SHP77 treated with DMSO at 0.1 percent for 48 hours (cell line): ENCODE results near the gene F2R.
"Not testable (repeated sequence)": the region's sequence is repeated elsewhere in the genome, so short reads cannot be mapped to it uniquely, and the experiment has no call there.

Experiments
- DNase-seq: peaks from one replicate; lab custom pipeline; 2025; lab: John Stamatoyannopoulos, UW

F2R gene

DNA sequence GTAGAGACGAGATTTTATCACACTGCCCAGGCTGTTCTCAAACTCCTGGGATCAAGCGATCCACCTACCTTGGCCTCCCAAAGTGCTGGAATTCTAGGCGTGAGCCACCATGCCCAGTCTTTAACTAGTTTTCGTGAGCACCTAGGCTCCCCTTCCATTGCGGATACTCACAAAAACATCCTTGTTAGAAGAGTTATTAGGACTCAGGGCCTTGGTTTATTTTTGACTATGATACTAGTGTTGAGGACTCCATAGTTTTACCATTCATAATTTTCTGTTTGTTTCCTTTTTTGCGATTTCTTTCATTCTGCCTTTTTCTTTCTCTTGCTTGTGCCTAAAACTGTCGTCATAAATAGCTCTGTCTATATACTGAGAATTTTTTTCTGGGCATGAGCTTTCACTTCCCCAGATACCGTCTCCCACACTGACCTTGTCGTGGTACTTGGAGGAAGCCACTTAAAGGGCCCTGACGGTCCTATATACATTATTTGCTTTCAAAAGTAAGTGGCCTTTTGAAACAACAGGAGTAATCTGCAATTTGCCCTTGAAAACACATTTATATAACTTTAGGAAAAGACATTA is 5.2 kb downstream of the F2R start:
- no peak for DNase-seq

DNA sequence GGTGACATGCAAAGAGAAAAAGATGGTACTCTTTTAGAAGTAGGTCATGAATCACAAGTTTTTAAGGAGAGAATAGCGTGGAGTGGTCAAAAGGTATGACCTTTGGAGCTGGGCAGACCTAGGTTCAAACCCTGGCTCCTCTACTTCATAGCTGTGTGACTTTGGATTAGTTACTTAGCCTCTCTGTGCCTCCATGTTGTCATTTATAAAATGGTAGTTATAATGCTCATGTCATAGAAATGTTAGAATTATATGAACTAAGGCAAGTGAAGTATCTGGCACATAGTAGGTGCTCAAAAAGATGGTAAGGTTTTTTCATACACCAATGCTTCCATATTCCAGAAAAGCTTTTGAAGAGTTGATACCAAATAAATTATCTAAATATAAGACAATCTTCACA is 7.3 kb downstream of the F2R start:
- no peak for DNase-seq

DNA sequence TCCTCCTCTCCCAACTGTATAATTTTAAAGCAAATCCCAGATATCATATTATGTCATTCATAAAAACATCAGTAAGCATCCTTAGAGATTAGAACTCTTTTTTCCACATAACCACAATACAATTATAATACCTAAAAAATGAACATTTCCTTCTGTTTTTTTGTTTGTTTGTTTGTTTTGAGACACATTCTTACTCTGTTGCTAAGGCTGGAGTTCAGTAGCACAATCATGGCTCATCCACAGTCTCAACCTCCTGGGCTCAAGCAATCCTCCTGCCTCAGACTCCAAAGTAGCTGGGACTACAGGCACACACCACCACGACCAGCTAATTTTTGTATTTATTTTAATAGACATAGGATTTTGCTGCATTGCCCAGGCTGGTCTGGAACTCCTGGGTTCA is 8.0 kb downstream of the F2R start:
- no peak for DNase-seq

DNA sequence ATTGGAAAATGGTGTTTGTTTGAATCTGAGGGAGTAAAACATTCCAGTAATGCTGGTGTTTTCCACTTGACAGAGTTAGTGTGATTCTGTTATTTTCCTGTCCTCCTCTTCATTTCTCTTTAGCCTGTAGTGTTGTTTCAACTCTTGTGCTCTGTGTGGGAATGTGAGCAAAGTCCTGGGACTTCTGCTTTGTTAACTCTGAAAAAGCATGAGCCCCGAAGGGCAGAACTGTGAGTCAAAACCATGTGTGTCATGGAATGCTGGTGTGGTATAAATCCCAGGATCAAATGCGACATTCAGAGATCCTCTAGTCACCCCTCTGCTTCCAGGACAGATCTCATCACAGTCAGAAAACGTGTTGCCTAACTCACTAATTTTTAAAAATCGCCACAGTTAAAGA is 8.9 kb downstream of the F2R start:
- DNase-seq = no peak

DNA sequence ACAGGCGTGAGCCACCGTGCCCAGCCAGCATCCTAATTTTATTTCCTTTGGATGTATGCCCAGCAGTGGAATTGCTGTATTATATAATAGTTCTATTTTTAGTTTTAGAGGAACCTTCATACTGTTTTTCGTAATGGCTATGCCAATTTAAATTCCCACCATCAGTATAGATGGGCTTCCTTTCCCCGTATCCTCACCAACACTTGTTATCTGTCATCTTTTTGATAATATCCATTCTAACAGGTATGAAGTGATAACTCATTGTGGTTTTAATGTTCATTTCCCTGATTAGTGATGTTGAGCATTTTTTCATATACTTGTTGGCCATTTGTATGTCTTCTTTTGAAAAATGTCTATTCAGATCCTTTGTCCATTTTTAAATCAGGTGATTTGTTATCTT is 13.0 kb downstream of the F2R start:
- no peak for DNase-seq

DNA sequence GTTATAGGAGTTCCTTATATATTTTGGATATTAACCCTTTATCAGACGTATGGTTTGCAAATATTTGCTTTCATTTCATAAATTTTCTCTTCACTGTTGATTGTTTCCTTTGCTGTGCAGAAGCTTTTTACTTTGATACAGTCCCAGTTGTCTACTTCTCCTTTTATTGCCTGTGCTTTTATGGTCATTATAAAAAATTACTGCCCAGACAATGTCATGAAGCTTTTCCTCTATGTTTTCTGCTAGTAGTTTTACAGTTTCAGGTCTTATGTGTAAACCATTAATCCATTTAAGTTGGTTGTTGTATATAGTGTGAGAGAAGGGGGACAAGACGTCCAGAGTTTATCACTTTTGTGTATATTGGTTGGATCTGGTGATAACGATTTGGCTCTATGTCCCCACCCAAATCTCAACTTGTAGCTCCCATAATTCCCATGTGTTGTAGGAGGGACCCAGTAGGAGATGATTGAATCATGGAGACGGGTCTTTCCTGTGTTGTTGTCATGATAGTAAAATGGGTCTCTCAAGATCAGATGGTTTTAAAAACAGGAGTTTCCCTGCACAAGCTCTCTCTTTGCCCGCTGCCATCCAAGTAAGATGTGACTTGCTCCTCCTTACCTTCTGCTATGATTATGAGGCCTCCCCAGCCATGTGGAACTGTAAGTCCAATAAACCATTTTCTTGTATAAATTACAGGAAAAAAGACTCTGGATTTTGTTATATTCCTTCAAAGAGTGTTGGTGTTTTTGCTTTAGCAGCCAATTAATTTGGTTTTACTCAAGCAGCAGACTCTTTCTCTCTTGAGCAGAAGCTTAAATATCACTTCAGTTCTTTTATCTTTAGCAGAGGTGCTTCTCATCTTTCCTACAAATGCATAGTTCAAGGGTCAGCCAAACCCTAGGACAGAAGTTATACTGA is 13.7 kb downstream of the F2R start:
- no peak for DNase-seq

DNA sequence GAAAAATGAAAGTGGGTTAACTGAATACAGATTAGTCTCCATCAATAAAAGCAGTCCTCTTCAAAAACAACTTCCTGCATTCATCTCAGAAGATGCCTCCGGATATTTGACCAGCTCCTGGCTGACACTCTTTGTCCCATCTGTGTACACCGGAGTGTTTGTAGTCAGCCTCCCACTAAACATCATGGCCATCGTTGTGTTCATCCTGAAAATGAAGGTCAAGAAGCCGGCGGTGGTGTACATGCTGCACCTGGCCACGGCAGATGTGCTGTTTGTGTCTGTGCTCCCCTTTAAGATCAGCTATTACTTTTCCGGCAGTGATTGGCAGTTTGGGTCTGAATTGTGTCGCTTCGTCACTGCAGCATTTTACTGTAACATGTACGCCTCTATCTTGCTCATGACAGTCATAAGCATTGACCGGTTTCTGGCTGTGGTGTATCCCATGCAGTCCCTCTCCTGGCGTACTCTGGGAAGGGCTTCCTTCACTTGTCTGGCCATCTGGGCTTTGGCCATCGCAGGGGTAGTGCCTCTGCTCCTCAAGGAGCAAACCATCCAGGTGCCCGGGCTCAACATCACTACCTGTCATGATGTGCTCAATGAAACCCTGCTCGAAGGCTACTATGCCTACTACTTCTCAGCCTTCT is 16.6 kb downstream of the F2R start:
- DNase-seq = no peak

DNA sequence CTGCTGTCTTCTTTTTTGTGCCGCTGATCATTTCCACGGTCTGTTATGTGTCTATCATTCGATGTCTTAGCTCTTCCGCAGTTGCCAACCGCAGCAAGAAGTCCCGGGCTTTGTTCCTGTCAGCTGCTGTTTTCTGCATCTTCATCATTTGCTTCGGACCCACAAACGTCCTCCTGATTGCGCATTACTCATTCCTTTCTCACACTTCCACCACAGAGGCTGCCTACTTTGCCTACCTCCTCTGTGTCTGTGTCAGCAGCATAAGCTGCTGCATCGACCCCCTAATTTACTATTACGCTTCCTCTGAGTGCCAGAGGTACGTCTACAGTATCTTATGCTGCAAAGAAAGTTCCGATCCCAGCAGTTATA is 17.1 kb downstream of the F2R start:
- no peak for DNase-seq

DNA sequence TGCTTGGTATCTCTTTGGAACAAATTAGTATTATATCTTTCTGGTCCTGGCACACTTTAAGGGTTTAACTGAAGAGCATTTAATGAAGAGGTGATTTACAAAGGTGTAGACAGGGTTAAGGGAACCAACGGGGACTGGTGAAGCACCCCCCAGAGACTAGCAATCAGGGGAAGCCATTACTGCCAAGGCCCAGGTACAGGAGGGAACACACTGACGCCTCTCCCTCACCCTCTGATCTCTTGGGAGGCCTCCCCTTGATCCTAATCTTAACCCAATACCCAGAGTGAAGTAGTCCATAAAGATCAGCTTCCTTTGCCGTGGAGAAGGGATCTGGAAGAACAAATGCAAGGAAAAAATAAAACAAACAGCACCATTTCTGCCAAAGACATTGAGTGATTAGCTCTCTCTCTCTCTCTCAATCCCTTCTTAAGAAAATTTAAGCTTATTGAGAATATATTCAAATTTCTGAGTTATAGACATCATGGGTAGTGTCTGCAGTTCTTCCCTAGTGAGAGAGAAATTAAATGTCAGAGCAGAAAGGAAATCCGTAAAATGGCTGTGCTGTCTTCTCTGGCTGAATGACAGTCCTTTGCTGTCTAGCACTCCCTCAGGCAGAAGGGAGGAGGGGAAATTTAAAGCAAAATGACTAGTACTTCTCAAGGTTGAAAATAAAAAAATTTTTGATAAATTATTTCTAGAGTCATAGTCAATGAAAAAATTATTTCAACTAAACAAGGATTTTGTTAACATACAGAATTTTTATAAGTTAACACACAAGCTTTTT is 20.0 kb downstream of the F2R start:
- DNase-seq = no peak

DNA sequence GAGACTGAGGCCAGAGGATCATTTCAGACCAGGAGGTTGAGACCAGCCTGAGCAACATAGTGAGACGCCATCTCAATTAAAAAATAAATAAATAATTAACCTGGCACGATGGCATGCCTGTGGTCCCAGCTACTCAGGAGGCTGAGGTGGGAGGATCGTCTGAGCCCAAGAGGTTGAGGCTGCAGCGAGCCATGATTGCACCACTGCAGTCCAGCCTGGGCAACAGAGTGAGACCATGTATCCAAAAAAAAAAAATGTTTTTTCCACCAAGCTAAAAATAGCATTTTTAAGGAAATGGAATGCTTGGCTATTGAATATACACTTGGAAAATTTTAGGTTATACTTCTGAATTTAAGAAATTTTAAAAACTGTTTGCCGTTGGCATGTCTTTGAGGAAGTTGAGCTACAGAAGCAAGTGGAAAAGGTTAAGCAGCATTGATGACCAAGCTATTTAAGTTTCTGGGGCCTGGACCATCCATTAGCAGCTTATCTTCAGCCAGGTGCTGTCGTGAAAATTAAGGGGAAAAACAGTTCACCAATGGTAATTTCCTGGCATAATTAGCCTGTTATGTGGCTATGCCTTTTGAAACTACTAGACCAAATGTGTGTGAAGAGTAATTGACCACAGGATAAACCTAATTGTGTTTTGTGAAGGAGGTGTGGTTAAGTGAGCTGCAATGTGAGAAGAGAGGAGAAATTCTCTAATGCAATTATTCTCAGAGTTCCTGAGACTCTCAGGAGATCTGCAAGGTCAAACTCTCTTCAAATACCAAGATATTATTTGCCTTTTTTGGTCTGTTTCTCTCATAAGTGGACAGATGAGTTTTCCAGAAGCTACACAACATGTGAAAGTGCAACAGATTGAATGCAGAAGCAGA is 21.0 kb downstream of the F2R start:
- no peak for DNase-seq

DNA sequence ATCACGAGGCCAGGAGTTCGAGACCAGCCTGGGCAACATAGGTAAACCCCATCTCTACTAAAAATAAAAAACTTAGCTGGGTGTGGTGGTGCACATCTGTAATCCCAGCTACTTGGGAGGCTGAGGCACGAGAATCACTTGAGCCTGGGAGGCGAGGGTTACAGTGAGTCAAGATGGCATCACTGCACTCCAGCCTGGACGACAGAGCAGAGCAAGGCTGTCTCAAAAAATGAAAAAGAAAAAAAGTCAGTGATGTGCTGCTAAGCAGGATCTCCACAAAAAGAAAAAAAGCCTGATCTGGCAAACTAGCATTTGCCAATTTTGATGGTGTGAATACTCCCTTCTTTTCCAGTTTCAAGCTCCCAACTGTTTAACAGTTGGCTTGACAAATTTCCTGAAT is 21.9 kb downstream of the F2R start:
- DNase-seq = no peak

DNA sequence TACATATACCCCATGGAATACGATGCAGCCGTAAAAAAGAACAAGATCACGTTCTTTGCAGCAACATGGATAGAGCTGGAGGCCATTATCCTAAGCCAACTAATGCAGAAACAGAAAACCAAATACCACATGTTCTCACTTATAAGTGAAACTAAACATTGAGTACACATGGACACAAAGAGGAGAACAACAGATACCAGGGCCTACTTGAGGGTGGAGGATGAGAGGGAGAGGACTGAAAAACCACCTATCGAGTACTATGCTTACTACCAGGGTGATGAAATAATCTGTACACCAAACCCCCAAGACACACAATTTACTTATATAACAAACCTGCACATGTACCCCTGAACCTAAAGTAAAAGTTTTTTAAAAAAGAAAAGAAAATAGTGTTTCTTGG is 25.6 kb downstream of the F2R start:
- not testable (repeated sequence) for DNase-seq

DNA sequence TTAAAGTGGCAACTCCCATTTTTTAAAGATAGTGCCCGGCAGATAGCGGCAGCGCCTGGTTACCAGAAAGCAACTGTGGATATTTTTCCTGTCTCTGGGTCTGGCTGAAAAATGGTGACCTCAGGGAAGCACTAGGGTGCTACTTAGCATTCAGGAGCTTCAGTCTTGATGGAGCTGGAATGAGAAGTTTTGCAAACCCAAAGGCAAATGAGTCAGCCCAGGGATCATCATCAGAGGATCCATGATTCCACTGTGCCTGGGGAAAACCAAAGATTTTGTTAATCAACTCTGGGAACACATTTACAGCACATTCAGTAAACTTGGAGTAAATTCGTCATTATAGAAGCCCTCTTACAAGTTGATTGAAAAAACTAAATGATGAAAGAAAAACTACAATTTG is 26.7 kb downstream of the F2R start:
- DNase-seq = no peak

DNA sequence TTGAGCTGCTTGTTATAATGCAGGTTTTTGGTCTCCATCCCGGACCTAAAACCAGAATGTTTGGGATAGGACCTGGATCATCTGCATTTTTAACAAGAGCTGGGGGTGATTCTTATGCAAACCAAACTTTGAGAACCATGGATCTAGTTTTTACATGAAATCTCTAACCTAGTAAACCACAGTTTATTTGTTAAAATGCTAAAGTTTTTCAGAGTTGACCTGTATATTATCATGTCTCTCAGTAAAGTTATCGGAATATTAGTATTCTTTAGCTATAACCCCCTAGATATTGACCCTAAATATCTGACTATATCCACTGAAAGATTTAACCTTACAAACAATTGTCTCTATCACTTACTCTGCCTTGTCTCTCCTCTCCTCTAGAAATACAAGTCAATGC is 28.7 kb downstream of the F2R start:
- no peak for DNase-seq

DNA sequence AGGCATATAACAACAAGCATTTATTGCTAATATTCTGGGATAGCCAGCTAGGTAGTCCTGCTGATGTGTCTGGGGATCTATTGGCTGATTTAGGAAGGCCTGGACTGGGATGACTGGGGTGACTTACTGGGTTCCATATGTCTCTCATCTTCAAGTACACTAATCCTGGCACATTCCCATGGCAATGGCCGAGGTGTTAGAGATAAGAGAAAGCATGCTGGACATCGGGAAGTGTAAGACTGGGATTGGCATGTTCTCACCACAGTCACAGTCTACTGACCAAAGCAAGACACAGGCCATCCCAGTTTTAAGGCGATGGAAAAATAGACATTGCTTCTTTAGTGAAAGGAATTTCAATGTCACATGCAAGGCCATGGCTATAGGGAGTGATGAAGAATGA is 29.7 kb downstream of the F2R start:
- DNase-seq = no peak

DNA sequence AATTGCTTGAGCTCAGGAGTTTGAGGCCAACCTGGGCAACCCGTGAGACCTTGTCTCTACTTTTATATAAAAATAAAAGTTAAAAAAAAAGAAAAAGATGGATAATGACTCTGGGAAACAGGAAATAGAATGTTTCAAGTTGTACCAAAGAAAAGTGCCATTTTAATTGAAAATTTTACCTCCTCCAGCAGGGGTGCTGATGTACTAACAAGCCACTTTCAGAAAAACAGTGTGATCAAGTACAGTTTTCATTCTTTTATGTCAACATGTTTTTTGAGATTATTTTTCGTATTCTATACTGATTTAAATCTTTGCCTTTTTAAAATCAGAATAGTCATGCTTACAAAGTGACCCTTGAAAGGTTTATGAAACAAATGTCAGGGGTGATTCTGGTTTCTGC is 30.8 kb downstream of the F2R start:
- no peak for DNase-seq

DNA sequence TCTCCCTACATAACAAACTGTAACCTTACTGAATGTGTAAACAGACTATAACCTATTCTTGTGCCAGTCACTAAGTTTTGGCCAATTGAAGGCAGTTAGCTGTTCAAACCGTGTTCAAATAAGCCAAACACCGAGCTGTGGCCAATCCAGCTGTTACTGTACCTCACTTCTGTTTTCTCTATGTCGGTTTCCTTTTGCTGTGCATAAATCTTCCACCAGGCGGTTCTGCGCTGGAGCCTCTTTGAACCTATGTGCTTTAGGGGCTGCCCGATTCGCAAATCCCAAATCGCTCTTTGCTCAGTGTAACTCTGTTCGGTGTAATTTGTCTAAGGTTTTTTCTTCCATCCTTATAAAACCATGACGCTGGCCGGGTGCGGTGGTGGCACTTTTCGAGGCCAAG is 31.8 kb downstream of the F2R start:
- DNase-seq = no peak

DNA sequence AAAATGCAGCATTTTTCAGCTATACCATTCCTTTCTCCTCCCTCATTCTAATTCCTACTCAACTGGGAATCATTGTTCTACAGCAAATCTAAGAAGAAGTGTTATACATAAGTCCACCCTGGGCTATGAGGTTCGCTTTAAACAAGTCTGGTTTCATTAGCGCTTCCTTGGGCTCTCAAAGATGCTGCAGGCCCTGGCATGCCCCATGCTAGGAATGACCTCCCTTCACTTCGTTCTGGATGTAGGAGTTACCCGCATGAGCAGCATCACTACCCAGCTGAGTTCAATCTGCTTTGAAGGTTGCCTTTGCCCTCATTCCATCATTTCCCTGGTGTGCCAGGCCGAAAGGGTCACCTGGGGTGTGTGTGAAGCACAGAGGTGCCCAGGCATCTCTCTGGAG is 35.4 kb downstream of the F2R start:
- no peak for DNase-seq

DNA sequence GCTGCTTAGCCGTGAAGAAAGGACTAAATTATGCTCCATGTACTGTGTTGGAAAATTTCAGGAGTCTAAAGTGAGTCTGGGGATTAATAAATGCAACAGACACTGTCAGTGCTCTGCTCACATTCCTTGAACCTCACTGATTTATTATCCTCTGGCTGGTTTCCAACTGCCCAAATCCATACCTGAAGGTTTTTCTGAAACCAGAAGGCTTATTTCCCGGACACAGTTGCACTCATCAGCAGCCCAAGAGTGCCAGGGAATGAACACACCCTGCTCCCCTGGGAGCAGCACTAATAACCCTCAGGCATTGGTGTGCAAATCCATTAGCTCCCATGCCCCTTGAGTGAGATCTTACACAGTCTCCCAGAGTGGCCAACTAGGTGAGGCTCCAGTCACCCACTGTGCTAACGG is 38.7 kb downstream of the F2R start:
- DNase-seq = no peak

DNA sequence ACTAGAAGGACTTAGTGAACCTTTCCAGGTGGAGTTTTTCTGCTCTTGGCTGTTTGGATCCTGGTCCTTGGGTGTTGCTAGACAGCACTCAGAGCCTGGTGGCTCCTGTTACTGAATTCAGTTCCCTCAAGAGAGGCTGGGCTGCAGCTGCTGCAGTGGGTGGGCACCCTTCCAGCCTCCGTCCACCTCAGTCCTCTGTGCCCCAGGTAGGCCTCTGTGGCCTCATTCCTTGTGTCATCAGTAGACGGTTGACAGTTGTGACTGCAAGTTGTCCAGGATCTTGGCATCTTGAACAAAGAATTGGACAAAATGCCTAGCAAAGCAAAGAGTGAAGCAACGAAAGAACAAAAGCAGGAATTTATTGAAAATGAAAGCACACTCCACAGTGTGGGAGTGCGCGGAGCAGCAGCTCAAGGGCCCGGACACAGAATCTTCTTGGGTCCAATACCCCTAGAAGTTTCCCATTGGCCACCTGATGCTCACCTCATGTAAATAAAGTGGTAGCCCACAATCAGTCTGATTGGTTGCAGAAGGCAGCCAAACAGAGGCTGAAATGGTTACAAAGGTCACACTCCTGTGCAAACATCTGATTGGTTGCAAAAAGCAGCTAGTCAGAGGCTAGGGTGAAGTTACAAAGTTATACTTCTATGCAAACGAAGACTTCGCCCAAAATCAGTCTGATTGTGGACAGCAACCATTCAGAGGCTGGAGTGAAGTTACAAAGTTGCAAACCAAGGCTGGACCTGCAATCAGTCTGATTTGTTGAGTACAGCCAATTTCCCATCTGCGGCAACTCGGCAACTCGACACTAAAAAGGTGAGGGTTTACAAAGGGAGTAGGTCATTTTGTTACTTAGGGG is 40.1 kb downstream of the F2R start:
- DNase-seq = no peak

DNA sequence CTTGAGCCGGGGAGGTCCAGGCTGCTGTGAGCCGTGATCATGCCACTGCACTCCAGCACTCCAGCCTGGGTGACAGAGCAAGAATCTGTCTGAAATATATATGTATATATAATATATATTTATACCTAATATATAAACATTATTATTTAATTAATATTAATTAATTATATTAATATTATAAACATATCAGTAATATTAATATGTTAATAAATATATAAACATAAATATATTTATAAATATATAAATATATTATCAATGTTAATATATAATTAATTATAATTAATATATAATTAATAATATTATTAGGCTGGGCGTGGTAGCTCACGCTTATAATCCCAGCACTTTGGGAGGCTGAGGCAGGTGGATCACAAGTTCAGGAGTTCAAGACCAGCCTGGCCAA is 41.1 kb downstream of the F2R start:
- DNase-seq = no peak
